GM21825 (cell line): ENCODE measurements around the gene SLC29A1.

ENCODE experiments used
- ATAC-seq: cut with Tn5 transposase; IDR thresholded peaks from one replicate; pipeline ENCODE4 v1.9.1; 2021; ENCODE audit warnings: mild to moderate bottlenecking, moderate library complexity; ENCODE audit not compliant: unreplicated experiment

The SLC29A1 gene

DNA sequence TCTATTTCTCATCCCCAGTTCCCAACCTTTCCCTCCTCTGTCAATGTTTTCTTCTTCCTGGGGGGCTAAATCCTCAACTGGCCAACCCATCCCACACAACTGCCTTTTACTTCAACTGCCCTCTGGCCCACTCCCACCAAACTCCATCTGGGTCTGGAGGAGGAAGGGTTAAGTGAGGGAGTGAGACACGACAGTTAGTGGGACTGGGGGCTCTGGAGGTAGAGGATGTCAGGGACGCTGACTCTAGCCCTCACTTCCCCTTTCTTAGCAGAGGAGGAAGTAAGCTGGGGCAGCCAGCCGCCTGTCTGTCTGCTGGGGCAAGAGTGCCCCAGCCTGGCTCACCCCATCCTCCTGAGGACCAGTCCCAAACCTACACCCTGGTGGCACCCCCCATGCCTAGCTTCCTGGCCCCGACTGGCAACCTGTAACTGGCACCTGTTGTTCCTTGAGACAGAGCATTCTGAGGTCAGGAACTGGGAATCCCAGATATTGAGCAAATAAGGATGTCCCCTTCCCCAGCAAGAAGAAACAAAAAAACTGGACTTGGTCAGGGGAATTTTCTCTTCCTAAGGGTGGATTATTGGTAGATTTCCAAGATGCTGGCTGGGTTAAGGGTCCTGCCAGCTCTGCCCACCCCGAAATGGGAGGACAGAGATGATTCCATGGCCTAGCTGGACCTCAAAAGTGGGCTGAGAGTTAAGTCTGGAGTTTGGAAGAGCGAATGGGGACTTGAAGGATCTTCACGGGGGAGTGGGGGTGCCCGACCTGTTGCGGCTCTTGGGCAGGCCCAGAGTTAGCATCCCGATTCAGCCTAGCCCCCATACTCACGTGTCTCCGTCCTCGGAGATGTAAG lies 41.0 kb downstream of the SLC29A1 start:
- no peak for ATAC-seq

DNA sequence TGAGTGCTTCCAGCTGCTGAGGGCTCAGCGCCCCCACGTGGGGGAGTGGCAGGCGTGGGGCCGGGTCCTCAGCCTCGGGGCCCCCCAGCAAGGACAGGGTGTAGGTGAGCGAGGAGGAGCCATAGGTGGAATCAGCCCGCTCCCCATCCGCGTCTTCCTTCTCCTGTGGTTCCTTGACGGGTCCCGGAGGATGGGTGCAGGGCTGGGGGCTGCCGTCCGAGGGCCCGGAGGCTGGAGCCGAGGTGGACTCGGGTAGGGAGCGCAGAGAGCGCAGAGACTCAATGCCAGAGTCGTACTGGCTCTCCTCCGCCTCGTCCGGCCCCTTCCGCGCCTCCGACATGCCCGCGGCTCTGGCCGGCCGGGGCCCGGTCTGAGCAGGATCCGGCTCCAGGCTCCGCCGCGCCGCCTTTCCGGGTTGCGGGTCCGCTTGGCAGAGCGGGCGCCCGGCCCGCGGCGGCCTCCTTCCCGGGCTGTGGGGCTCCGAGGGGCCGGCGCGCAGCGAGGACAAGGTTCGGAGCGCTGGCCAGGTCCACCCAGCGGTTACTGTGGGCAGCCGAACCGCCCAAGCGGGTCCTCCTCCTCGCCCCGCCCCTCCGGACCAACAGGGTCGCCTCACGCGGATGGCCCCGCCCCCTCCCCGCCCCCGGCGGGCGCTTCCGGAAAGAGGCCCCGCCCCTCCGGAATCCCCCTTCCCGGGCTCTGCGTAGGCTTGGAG lies 41.8 kb downstream of the SLC29A1 start, which contains the start of gene NFKBIE:
NFKBIE (minus strand) TSS at position 545 of the 715 bp plus-strand sequence; CDS start at position 340, 205 bp downstream.
- peak; percentile 41 for ATAC-seq

DNA sequence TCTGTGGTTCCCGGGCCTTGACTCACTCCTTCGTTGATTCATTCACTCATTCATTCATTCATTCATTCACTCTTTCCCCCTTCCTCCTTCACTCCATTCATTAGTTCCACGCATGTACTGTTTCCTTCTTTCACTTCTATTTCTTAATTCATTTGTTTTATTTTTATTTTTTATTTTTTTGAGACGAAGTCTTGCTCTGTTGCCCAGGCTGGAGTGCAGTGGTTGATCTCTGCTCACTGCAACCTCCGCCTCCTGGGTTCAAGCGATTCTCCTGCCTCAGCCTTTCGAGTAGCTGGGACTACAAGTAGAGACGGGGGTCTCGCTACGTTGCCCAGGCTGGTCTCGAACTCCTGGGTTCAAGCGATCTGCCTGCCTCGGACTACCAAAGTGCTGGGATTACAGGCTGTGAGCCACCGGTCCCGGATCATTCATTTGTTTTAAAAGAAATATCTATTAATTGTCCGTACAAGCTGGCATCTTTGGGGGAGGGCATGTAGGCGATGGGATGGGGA lies 42.4 kb downstream of the SLC29A1 start:
- no peak for ATAC-seq

DNA sequence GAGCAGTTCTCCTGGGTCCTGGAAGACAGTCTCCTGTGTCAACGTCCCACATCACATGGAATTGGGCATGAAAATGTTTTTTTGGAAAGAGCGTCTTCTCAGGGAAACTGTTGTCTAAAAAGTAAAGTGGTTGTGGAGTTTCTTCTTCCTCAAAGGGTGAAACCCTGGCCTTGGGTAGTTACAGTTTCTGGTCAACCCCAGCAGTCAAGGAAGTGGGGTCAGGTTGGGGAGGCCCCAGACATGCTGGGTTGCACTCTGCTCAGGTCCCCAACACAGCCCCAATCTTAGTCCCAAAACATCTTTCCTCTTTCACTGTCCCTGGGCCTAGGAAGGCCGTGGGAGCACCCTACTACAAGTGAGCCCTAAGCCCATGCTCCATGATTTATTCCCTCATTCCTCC lies 43.0 kb downstream of the SLC29A1 start:
- peak; percentile 33 for ATAC-seq

DNA sequence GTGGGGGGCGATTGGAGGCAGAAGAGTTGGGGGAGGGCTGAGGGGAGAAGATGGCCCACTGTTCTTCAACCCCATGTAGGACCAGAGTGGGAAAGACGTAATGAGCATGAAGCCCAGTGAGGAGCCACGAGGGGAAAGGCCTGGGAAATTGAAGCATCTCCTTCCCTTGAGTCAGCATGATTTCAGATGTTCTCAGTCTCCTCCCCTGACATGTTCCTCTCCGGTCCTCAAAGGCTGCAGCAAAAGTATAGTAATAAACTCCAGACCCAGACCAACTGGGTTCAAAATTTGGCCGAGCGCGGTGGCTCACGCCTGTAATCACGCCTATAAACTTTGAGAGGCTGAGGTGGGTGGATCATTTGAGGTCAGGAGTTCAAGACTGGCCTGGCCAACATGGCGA lies 43.9 kb downstream of the SLC29A1 start:
- ATAC-seq: no peak

DNA sequence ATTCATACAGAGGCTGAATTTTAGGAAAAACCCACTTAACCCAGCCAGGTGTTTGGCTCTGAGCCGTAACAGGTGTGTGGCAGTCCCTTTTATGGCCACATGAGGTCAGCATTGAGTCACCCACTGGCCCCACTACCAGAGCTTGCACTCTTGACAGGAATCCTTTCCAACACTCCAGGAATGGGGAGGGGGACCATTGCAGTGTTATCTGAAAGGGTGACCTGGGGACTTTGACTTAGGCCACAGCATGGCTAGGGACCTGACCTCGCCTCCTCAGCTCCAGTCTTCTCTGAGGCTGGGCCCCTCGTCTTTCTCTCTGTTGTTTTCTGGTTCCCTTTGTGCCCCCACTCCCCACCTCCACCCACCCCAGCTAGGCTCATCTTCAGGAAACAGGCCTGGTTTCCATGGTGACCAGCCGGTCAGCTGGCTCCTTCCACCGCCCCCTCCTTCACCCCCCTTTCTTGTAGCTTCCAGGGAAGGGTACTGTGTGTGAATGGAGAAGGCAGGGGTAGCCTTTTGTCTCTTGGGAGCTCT lies 44.8 kb downstream of the SLC29A1 start:
- ATAC-seq: no peak

DNA sequence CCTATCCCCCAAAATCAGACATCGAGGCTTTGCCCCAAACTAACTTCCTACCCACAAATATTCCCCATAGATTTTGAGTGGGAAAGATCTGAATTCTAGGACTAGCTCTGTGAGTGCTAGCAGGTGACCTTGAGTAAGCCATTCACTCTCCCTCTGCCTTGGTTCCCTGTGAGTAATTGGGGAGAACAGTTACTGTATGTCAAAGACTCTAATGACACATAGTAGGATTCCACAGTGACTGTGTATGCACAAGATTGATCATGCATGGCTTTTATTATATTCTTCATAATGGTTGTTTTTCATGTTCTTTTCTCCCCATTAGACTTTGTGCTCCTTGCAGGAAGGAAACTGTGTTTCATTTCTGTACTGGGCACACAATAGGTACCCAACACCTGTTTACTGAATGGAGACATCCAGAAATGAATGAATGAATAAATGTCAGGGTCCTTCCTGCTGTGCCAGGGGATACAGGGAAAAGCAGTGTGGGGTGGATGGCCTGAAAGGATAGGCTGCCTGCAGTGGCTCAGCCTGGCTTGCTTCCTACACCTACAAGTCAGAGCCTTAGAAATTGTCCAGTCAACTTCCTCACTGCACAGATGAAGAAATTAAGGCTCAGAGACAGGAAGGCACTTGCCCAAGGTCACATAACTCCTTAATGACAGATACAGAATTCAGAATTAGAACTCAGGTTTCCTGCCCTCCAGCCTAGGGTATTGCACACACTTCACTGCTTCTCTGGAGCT lies 46.0 kb downstream of the SLC29A1 start:
- ATAC-seq: no peak

DNA sequence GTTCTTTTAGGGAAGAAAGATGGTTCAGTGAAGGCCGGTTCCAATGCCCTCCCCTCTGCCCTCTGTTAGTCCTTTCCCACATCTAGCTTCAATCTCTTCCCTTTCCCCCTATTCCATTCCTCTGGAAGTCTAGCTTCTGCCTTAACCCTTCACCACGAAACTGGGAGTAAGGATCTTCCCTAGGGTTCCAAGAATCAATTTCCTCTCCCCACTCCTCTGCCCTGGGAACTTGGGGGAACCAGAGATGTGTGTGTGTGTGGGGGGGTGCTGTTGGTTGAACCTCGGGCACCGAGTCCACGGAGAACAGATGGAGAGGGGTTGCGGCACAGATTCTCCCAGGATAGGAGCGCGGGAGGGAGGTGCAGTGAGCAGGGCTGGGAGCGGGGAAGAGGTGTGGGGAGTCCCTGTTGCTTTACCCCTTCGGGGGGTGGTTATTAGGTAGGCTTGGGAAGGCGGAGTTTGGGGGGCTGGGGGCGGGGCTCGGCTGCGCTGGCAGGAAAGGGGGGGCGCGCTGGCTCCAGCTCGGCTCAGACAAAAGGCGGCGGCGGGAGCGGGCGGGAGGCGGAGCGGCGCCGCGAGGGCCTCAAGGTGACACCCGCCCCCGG lies 46.6 kb downstream of the SLC29A1 start, which contains the start of gene TMEM151B:
TMEM151B (plus strand) TSS at position 530 of the 605 bp plus-strand sequence. CDS start 293 bp downstream, outside the sequence.
- no peak for ATAC-seq

DNA sequence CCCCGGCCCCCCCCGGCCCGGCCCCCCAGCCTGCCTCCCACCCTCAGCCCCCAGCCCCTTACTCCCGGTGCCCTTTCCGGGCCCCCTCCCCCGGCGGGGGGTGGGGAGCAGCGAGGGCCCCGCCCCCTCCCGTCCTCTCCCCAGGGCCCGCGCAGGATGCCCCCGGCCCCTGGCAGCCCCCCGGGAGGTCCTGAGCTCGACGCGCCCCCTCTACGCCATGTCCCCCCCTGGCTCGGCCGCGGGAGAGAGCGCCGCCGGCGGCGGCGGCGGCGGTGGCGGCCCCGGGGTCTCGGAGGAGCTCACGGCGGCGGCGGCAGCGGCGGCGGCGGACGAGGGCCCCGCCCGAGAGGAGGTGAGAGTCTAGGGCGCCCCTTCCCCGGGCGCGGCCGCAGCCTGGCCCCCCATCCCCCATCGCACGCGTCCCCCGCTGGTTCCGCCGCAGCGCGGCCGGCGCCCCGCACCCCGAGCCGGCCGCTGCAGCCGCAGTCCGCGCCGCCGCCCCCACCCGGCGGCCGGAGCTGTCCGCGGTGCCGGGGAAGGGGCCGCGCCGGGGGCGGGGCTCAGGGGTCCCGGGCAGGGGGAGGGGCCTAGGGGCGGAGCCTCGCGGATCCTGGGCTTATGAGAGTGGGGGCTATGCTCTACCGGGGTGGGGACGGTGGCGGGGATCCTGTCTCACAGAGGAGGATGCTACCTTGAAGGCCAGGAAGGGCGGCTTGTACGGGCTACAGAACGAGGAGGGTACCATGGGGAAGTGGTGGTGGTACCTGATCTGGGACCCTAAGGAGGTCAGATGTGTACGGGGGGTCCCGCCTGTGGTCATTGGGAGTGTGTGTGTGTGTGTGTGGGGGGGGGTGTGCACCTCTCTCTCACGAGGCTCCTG lies 47.4 kb downstream of the SLC29A1 start:
- no peak for ATAC-seq

DNA sequence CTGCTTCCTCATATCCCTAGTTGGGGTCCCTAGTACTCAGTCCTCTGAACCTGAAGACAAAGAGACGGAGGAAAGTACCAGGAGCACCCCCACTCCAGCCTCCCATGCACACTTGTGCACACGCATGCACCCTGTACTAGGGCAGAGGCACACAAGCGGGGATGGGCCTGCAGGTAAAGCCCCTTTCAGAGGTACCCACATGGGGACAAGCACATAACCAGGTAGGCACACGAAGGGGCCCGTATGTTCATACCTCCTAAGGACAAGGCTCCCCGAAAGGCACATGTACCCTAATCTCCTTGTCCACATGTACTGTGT lies 48.0 kb downstream of the SLC29A1 start:
- ATAC-seq: no peak

DNA sequence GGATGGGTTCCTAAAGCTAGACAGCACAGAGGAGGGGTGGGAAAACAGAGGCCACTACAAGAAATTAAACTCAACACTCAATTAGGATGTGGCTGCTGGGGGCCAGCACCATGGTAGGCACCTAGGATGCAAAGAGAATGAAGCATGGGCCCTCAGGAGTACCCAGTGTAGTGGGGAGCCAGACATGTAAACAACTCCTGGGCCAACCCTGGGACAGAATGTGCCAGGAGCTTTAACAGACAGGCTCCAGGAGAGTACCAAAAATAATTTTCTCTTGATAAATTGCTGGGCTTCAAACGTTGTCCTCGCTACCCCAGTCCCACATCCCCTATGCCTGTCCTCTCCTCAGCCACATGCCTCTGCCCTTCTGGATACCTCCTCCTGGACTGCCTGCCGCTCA lies 48.5 kb downstream of the SLC29A1 start:
- no peak for ATAC-seq

DNA sequence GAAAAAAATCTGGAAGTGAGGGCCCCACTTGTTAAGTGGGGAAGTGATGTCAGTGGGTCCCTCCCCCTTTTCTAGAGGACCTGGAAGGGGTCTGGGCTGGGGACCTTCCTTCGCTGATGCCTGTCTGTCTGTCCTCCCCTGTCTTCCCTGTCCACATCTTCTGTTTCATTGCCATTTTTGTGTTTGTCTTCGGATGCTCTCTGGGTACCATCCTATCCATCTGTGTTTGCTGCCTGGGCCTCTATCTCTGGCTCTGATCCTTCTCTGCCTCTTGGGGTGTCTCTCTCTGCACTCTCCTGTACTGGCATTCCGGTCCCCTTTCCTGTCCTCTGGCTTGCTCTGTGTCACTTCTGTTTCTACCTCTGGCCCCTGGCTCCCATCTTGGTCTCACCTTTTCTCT lies 49.1 kb downstream of the SLC29A1 start:
- no peak for ATAC-seq

DNA sequence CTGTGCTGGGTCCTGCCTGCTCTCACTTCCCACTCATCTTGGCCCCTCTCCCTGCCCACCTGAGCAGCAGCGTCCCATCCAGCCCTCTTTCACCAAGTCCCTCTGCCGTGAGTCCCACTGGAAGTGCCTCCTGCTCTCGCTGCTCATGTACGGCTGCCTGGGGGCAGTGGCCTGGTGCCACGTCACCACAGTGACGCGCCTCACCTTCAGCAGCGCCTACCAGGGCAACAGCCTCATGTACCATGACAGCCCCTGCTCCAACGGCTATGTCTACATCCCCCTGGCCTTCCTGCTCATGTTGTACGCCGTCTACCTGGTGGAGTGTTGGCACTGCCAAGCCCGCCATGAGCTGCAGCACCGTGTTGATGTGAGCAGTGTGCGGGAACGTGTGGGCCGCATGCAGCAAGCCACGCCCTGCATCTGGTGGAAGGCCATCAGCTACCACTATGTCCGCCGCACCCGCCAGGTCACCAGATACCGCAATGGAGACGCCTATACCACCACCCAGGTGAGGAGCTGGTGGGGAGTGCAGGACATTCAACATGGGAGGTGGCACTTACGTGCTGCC lies 49.7 kb downstream of the SLC29A1 start:
- no peak for ATAC-seq

DNA sequence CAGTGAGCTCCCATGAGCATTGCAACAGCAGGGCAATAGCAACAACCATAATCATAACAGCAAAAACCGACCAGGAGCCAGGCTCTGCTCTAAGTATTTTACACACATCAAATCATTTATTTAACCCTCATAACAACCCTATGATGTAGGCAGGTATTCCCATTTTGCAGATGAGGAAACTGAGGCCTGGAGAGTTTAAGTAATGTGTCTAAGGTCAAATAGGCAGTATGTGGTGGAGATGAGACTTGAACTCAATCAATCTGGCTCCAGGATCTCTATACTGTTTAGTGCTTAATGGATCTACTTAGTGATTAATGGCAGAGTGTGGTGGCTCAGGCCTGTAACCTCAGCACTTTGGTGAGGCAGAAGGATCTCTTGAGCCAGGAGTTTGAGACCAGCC lies 50.2 kb downstream of the SLC29A1 start:
- no peak for ATAC-seq

DNA sequence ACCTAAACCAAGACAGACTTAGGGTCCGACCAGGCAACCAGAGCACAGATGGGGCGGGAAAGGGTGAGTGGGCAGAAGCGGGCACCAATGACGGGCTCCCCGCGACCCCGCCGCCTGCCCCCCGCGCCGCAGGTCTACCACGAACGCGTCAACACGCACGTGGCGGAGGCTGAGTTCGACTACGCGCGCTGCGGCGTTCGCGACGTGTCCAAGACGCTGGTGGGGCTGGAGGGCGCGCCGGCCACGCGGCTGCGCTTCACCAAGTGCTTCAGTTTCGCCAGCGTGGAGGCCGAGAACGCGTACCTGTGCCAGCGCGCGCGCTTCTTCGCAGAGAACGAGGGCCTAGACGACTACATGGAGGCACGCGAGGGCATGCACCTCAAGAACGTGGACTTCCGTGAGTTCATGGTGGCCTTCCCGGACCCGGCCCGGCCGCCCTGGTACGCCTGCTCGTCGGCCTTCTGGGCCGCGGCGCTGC lies 51.9 kb downstream of the SLC29A1 start:
- ATAC-seq: no peak

DNA sequence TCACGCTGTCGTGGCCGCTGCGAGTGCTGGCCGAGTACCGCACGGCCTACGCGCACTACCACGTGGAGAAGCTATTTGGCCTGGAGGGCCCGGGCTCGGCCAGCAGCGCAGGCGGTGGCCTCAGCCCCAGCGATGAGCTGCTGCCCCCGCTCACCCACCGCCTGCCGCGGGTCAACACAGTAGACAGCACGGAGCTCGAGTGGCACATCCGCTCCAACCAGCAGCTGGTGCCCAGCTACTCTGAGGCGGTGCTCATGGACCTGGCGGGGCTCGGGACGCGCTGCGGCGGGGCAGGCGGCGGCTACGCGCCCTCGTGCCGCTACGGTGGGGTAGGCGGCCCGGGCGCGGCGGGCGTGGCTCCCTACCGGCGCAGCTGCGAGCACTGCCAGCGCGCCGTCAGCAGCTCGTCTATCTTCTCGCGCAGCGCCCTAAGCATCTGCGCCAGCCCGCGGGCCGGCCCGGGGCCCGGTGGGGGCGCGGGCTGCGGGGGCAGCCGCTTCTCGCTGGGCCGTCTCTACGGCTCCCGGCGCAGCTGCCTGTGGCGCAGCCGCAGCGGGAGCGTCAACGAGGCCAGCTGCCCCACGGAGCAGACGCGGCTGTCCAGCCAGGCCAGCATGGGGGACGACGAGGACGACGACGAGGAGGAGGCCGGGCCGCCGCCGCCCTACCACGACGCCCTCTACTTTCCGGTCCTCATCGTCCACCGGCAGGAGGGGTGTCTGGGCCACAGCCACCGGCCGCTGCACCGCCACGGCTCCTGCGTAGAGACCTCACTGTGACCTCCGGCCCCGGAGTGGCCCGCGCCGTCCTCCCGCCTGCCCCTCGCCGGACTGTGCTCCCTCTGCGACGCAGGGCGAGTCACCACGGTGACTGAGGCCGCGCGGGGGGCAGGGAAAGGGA lies 52.6 kb downstream of the SLC29A1 start:
- no peak for ATAC-seq

DNA sequence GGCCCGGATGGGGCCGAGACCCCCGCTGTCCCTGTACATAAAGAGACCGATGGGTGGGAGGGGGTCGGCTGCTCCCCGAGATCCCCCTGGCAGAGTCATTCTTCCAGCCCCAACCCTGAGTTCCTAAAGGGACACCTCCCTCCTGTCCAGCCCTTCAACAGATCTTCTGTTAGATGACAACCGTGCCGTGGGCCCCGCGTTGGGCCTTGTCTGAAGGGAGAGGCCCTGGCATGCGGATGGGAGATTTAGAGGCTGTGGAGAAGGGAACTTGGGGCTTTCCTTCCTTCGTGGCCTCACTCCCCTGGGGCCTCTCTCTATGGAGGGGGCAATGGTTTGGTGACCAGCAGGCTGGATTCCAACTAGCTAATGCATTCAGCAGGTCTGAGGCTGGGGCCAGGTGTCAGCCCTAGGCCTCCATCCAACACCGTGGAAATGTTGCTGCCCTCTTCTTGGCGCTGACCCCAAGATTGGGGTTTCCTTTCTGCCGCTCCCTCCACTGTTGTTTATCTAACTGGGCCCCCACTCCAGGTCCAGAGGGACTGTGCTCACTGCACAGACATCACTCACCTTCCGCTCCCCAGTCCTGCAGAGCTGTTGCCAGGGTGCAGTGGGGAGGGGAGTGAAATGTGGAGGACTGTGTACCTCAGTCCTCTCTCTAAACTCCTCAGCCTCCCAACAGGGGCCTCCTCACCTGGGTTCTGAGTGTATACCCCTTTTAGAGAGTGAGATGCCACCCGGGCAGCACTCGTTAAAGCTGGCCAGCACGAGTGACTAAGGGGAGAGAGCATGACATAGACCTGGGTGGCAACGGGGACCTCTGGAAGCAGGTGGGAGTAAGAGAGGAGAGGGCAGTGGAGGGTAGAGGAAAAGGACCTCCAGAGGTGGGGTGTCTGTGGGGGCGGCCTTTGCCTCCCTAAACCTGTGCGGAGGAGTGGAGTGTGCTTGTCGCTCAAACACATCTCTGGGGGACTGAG lies 53.6 kb downstream of the SLC29A1 start:
- no peak for ATAC-seq
